H9 (cell line): ENCODE data around the gene F13A1. TPM values are rescaled to one million over a fixed set of nuclear protein-coding genes. Genes with fewer than 3 reads are reported as not detected.

Experiments used
- DNase-seq: peaks from one replicate; pipeline ENCODE4 v3.0.0-alpha.2; 2017
- H2AFZ ChIP-seq: one replicate; pipeline ENCODE4 v1.6.1; 2013; ENCODE audit warnings: mild to moderate bottlenecking, low read length, control low read depth, moderate library complexity
- H2AK5ac ChIP-seq: 2 replicates; pipeline ENCODE4 v1.6.1; 2013; ENCODE audit warnings: low read length, control low read depth, mixed read lengths; ENCODE audit not compliant: insufficient read length
- H2BK120ac ChIP-seq: one replicate; pipeline ENCODE4 v1.6.1; 2013; ENCODE audit warnings: low read depth, mild to moderate bottlenecking, low read length, control low read depth, inconsistent platforms; ENCODE audit not compliant: poor library complexity, severe bottlenecking
- H2BK12ac ChIP-seq: 2 replicates; pipeline ENCODE4 v1.6.1; 2013; ENCODE audit warnings: low read length, control low read depth, mixed read lengths, low read depth; ENCODE audit not compliant: insufficient read length
- H2BK15ac ChIP-seq: 2 replicates; pipeline ENCODE4 v1.6.1; 2013; ENCODE audit warnings: low read depth, low read length, control low read depth
- H2BK20ac ChIP-seq: one replicate; pipeline ENCODE4 v1.6.1; 2013; ENCODE audit warnings: low read depth, mild to moderate bottlenecking, low read length, control low read depth, inconsistent platforms; ENCODE audit not compliant: poor library complexity, severe bottlenecking
- H2BK5ac ChIP-seq: 2 replicates; pipeline ENCODE4 v1.6.1; 2013; ENCODE audit warnings: low read length, control low read depth, mixed read lengths; ENCODE audit not compliant: insufficient read length
- H3K14ac ChIP-seq: 2 replicates; pipeline ENCODE4 v1.6.1; 2013; ENCODE audit warnings: low read length, control low read depth; ENCODE audit not compliant: insufficient read depth
- H3K18ac ChIP-seq: 2 replicates; pipeline ENCODE4 v1.6.1; 2013; ENCODE audit warnings: low read depth, mild to moderate bottlenecking, mixed read lengths, low read length, control low read depth; ENCODE audit not compliant: insufficient read length
- H3K23ac ChIP-seq: 2 replicates; pipeline ENCODE4 v1.6.1; 2013; ENCODE audit warnings: low read length, control low read depth, mixed read lengths, low read depth; ENCODE audit not compliant: insufficient read length
- H3K23me2 ChIP-seq: 2 replicates; pipeline ENCODE4 v1.6.1; 2013; ENCODE audit warnings: low read depth, mild to moderate bottlenecking, mixed read lengths, low read length, control low read depth; ENCODE audit not compliant: insufficient read length, poor library complexity, severe bottlenecking
- H3K27ac ChIP-seq: 2 replicates; pipeline ENCODE4 v1.5.1; 2013; ENCODE audit warnings: low read length, control low read depth, mixed read lengths, low read depth; ENCODE audit not compliant: insufficient read length
- H3K27me3 ChIP-seq: 2 replicates; pipeline ENCODE4 v1.6.1; 2013; ENCODE audit warnings: low read length, control low read depth, inconsistent platforms; ENCODE audit not compliant: insufficient read depth
- H3K4ac ChIP-seq: 2 replicates; pipeline ENCODE4 v1.6.1; 2013; ENCODE audit warnings: low read depth, mild to moderate bottlenecking, control low read depth, inconsistent platforms, low read length, moderate library complexity
- H3K4me1 ChIP-seq: 2 replicates; pipeline ENCODE4 v1.6.1; 2013; ENCODE audit warnings: low read length, control low read depth, inconsistent platforms; ENCODE audit not compliant: insufficient read depth
- H3K4me2 ChIP-seq: 2 replicates; pipeline ENCODE4 v1.6.1; 2013; ENCODE audit warnings: low read length, control low read depth, mixed read lengths; ENCODE audit not compliant: insufficient read length, insufficient read depth
- H3K56ac ChIP-seq: 2 replicates; pipeline ENCODE4 v1.6.1; 2013; ENCODE audit warnings: low read depth, mild to moderate bottlenecking, mixed read lengths, low read length, control low read depth; ENCODE audit not compliant: insufficient read length
- H3K79me1 ChIP-seq: 2 replicates; pipeline ENCODE4 v1.6.1; 2013; ENCODE audit warnings: low read depth, mild to moderate bottlenecking, moderate library complexity, low read length, control low read depth, inconsistent platforms; ENCODE audit not compliant: insufficient read depth, poor library complexity, severe bottlenecking
- H3K79me2 ChIP-seq: 2 replicates; pipeline ENCODE4 v1.6.1; 2013; ENCODE audit warnings: low read length, control low read depth, inconsistent platforms; ENCODE audit not compliant: insufficient read depth
- H3K9ac ChIP-seq: 2 replicates; pipeline ENCODE4 v1.6.1; 2013; ENCODE audit warnings: low read length, control low read depth, mixed read lengths; ENCODE audit not compliant: insufficient read length; ENCODE audit errors: extremely low read depth
- H3K9me3 ChIP-seq: one replicate; pipeline ENCODE4 v1.6.1; 2013; ENCODE audit warnings: low read depth, low read length, inconsistent platforms; ENCODE audit not compliant: control insufficient read depth
- H3T11ph ChIP-seq: one replicate; pipeline ENCODE4 v1.6.1; 2013; ENCODE audit warnings: mild to moderate bottlenecking, low read length, control low read depth, inconsistent platforms
- H4K20me1 ChIP-seq: one replicate; pipeline ENCODE4 v1.6.1; 2013; ENCODE audit not compliant: control insufficient read depth, insufficient read length, insufficient read depth
- H4K5ac ChIP-seq: 2 replicates; pipeline ENCODE4 v1.6.1; 2013; ENCODE audit warnings: low read depth, mild to moderate bottlenecking, mixed read lengths, low read length, control low read depth; ENCODE audit not compliant: insufficient read length
- H4K8ac ChIP-seq: replicated peaks from 2 replicates; pipeline ENCODE4 v1.6.1; 2013; ENCODE audit warnings: low read length, control low read depth, mixed read lengths, low read depth; ENCODE audit not compliant: insufficient read length
- H4K91ac ChIP-seq: 2 replicates; pipeline ENCODE4 v1.6.1; 2013; ENCODE audit warnings: low read depth, mild to moderate bottlenecking, moderate library complexity, mixed read lengths, low read length, control low read depth; ENCODE audit not compliant: insufficient read length
- H3K27ac Mint-ChIP-seq, 3 experiments: 2 replicates in 2 of 3; 3 replicates in 1 of 3; pipeline ENCODE4 v1.8.0; 2020 to 2021; ENCODE audit warnings: mixed read lengths in 3 of 3, mild to moderate bottlenecking in 1 of 3, moderate library complexity in 1 of 3
- H3K27me3 Mint-ChIP-seq: 2 replicates; pipeline ENCODE4 v1.8.0; 2021; ENCODE audit warnings: low read depth, mild to moderate bottlenecking, moderate library complexity, mixed read lengths
- H3K36me3 Mint-ChIP-seq, 3 experiments: 2 replicates in 2 of 3; 3 replicates in 1 of 3; pipeline ENCODE4 v1.8.0; 2020 to 2021; ENCODE audit warnings: low read depth in 3 of 3, mixed read lengths in 3 of 3; ENCODE audit not compliant: insufficient read depth in 1 of 3
- H3K4me1 Mint-ChIP-seq, 2 experiments: 2 replicates each; pipeline ENCODE4 v1.8.0; 2020; ENCODE audit warnings: mixed read lengths in 2 of 2
- H3K4me3 Mint-ChIP-seq, 2 experiments: 2 replicates in 1 of 2; 3 replicates in 1 of 2; pipeline ENCODE4 v1.8.0; 2020 to 2021; ENCODE audit warnings: mild to moderate bottlenecking in 2 of 2, mixed read lengths in 2 of 2, moderate library complexity in 1 of 2
- H3K9me3 Mint-ChIP-seq, 2 experiments: 2 replicates in 1 of 2; 3 replicates in 1 of 2; pipeline ENCODE4 v1.8.0; 2020; ENCODE audit warnings: mild to moderate bottlenecking in 2 of 2, mixed read lengths in 2 of 2, moderate library complexity in 1 of 2
- CTCF ChIP-seq: fragments of 200-600 bp; sonication (generic); conservative IDR thresholded peaks from 3 replicates; pipeline ENCODE4 v1.8.0; 2021; ENCODE audit warnings: antibody characterized with exemption, mild to moderate bottlenecking
- WGBS: extraction: QIAGEN DNeasy Blood & Tissue Kit; methylation state at CpG from one replicate; pipeline ENCODE4 v1.1.7; 2013; ENCODE audit warnings: missing lambda C conversion rate, low lambda C conversion rate, mixed read lengths; ENCODE audit not compliant: insufficient read length; ENCODE audit errors: extremely low coverage; 5-methylcytosine and 5-hydroxymethylcytosine counted together
- total RNA-seq: library from RNA; stranded (reverse); gene quantifications from 2 replicates; pipeline ENCODE4 v1.2.1, GENCODE V29; 2021

Gene F13A1
- total RNA-seq, 1 experiment from 2014 or later, result 0.15 TPM

- no peaks in the 10 kb centered on the region for H4K20me1 ChIP-seq
- H4K5ac ChIP-seq, result no peak overlapping the region
- peak; percentile 58 for DNase-seq
- no peak overlapping the region for H2AK5ac ChIP-seq
- H2AFZ ChIP-seq, result no peak overlapping the region
- no peak overlapping the region for H4K91ac ChIP-seq
- H2BK15ac ChIP-seq, result no peak overlapping the region
- no CpG with 5 or more reads among the region's 2 CpGs for WGBS
- peaks cover 3 to 14% of the 10 kb centered on the region in 2 experiments for H3K9me3 Mint-ChIP-seq
- H4K8ac ChIP-seq, result no peak overlapping the region
- peaks cover 10% of the 10 kb centered on the region for H3K27me3 Mint-ChIP-seq
- peaks cover 0 to 6% (median 0%) of the 10 kb centered on the region in 3 experiments; a peak in 2 of 7 replicates for H3K36me3 Mint-ChIP-seq
- no peak for TF ChIP-seq CTCF
- no peaks in the 10 kb centered on the region for H3K4me1 ChIP-seq
- H3K27me3 ChIP-seq, result no peaks in the 10 kb centered on the region
- H3K27ac ChIP-seq, result no peak overlapping the region
- no peak overlapping the region for H3K18ac ChIP-seq
- no peak overlapping the region for H2BK12ac ChIP-seq
- H2BK5ac ChIP-seq, result no peak overlapping the region
- peaks cover 8 to 12% of the 10 kb centered on the region in 2 experiments for H3K4me1 Mint-ChIP-seq
- no peak overlapping the region for H3T11ph ChIP-seq
- H3K79me1 ChIP-seq, result no peaks in the 10 kb centered on the region
- H3K27ac Mint-ChIP-seq, result no peak overlapping the region; a peak in 1 of 7 replicates
- H3K23me2 ChIP-seq, result no peaks in the 10 kb centered on the region
- no peak overlapping the region for H3K23ac ChIP-seq
- H3K56ac ChIP-seq, result no peak overlapping the region
- no peaks in the 10 kb centered on the region for H3K79me2 ChIP-seq
- H3K9ac ChIP-seq, result no peak overlapping the region
- no peak overlapping the region for H3K4me2 ChIP-seq
- H2BK120ac ChIP-seq, result no peak overlapping the region
- no peak overlapping the region for H3K14ac ChIP-seq
- H3K4ac ChIP-seq, result no peak overlapping the region
- H2BK20ac ChIP-seq, result no peak overlapping the region
- no peak overlapping the region for H3K4me3 Mint-ChIP-seq
- H3K9me3 ChIP-seq, result no peaks in the 10 kb centered on the region
Observed at GRCh38 chr6:6191476-6191875, 129.0 kb downstream of the F13A1 start.
